GM12864 (cell line): ENCODE data around the gene WNT3.

Experiments used
- DNase-seq: peaks from one replicate; pipeline ENCODE4 v3.0.0-alpha.2; 2011; ENCODE audit warnings: low read depth
- H3K4me3 ChIP-seq: 2 replicates; pipeline ENCODE4 v1.5.1; 2011; ENCODE audit warnings: mild to moderate bottlenecking, low read depth, low read length, control low read depth
- TF ChIP-seq, protein P1 (sequence below): IDR thresholded peaks from 2 replicates; pipeline ENCODE4 v1.5.1; 2011; ENCODE audit warnings: low read depth, mild to moderate bottlenecking, moderate library complexity, low read length, control low read depth, inconsistent platforms; ENCODE audit errors: missing control alignments

The WNT3 gene

DNA sequence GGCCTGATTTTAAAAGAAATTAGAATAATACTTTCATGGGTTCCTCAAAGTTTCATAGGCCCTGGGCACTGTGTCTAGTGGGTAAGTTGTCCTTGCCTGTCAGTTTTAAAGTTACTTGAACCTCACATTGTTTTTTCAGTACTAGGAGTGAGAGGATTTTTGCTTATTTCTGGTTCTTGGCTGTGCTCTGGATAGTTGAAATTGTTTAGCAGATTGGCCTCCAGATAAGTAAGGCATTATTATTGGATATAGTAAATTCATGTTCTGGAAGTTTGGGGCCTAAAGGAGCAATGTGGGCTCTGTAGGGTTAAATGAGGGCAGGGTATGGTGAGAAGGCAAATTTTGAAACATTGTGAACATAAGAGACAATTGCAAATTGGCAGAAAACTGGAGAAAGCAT is 78.5 kb downstream of the WNT3 start:
- TF ChIP-seq, protein P1, sequence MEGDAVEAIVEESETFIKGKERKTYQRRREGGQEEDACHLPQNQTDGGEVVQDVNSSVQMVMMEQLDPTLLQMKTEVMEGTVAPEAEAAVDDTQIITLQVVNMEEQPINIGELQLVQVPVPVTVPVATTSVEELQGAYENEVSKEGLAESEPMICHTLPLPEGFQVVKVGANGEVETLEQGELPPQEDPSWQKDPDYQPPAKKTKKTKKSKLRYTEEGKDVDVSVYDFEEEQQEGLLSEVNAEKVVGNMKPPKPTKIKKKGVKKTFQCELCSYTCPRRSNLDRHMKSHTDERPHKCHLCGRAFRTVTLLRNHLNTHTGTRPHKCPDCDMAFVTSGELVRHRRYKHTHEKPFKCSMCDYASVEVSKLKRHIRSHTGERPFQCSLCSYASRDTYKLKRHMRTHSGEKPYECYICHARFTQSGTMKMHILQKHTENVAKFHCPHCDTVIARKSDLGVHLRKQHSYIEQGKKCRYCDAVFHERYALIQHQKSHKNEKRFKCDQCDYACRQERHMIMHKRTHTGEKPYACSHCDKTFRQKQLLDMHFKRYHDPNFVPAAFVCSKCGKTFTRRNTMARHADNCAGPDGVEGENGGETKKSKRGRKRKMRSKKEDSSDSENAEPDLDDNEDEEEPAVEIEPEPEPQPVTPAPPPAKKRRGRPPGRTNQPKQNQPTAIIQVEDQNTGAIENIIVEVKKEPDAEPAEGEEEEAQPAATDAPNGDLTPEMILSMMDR = no peak
- H3K4me3 ChIP-seq = no peak overlapping the region
- DNase-seq = no peak

GRCh38 chr17:46738544-46738943 is 79.9 kb downstream of the WNT3 start:
- no peak overlapping the region for H3K4me3 ChIP-seq
- TF ChIP-seq, protein P1 = no peak
- no peak for DNase-seq

GRCh38 chr17:46737326-46737725 is 81.2 kb downstream of the WNT3 start:
- no peak overlapping the region for H3K4me3 ChIP-seq
- TF ChIP-seq, protein P1 = no peak
- DNase-seq = no peak

GRCh38 chr17:46736100-46736499 is 82.4 kb downstream of the WNT3 start:
- peak; percentile 13 for DNase-seq
- no peak overlapping the region for H3K4me3 ChIP-seq
- TF ChIP-seq, protein P1 = no peak

GRCh38 chr17:46733837-46734475 is 84.5 kb downstream of the WNT3 start:
- no peak for DNase-seq

GRCh38 chr17:46732754-46733398 is 85.6 kb downstream of the WNT3 start:
- TF ChIP-seq, protein P1 = no peak
- no peak for DNase-seq
- no peak overlapping the region for H3K4me3 ChIP-seq

More at GRCh38 chr17:46733837-46734475, 84.5 kb downstream of the WNT3 start:
- TF ChIP-seq, protein P1 = no peak
- H3K4me3 ChIP-seq = no peak overlapping the region

DNA sequence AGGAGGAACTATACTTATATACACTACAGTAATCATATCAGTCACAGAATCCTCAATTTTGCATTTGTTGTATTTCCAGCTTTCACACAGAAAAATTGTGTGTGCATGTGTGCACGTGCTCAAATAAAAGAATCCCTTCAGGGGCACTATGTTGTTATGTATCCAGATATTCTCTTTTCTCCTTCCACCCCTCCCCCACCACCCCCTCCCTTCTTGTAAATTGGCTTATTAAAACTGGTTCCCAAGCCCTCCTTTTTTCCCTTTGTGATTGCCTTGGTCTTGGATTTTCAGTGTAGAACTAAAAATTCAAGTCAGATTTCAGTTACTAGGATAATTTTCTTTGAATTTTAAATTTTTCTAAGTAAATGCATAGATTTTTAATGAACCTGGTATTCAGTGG is 86.3 kb downstream of the WNT3 start:
- TF ChIP-seq, protein P1 = no peak
- DNase-seq = no peak
- no peak overlapping the region for H3K4me3 ChIP-seq
